Ammon's horn (tissue), 1 donor: ENCODE results near the gene MRTFA.
A peak's percentile ranks its signal among the peaks of the same experiment; 100 is the strongest.

ENCODE experiments used
- DNase-seq: peaks from one replicate; pipeline ENCODE4 v3.0.0-alpha.2; 2016; ENCODE audit warnings: low spot score

MRTFA gene

GRCh38 chr22:40491990-40492631 lies 144.4 kb downstream of the MRTFA start:
- DNase-seq, result peak; percentile 88

DNA sequence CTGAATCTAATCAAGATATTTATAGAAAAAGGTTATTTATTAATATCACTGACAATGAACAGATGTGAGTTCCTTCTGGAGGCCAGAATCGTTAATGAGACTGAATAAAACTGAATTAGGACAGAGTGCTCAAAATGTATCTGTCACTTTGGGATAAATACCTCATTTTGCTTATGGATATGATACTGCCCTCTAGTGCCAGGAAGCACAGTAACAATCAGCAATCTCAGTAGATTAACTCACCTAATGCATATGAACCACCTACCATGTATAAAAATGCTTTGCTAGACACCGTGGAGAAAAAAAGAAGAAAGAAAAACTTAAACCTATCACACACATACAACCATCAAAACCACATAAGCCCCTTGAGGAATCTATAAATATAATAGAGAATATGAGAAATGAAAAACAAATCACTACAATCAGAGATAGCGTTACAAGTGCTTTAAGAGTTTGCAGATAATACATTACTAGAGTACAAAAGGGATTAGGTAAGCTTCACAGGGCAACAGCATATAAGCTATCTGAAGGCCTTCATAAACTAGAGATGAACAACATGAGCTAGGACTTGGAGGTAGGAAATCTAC lies 148.8 kb downstream of the MRTFA start:
- DNase-seq, result peak; percentile 54

GRCh38 chr22:40486962-40487602 lies 149.4 kb downstream of the MRTFA start:
- DNase-seq, result no peak

GRCh38 chr22:40485813-40486667 lies 150.5 kb downstream of the MRTFA start:
- no peak for DNase-seq

DNA sequence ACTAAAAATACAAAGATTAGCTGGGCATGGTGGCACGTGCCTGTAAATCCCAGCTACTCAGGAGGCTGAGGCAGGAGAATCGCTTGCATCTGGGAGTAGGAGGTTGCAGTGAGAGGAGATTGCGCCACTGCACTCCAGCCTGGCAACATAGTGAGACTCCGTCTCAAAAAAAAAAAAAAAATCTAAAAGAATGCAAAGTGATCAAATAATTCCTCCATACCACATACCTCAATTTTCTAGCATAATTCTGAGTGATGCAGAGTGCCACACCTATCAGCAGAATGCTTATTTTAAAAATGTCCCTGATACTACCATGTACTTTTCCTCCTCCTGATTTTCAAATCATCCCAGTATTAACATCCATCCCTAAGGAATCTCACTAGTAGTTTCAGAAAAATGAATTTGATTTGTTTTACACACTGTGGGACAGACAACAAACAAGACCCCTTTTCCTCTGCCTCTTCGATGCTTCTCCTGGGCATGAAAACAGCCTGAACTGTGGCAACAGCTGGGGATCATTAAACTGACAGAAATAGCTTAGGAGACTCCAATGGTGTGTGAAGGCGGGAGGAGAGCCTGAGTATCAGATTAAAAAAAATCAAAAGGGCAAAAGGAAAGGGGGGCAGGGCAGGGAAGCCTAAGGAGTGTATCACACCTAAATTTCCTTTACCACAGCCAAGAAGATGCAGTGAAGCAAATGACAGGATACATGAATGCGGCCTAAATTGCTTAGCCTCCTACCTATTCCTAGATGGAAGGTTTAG lies 151.4 kb downstream of the MRTFA start:
- no peak for DNase-seq

GRCh38 chr22:40482886-40483285 lies 153.6 kb downstream of the MRTFA start:
- no peak for DNase-seq

DNA sequence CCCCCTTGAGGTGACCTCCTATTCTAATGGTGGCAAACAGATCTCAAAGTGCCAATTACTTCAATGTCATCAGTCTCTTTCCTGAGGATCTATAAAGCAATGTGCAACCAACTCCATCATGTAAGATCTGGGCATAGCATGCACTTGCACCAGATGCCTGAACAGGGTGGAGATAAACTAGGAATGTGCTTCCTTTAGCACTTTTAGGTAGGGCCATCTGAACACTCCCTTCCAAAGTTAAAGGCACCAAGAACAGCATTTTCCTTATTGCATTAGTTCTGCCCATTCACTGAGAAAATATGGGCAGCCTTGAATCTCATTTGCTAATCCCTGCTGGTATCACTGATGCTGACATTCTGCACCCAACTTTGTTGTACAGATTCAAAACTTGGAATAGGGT lies 154.1 kb downstream of the MRTFA start:
- no peak for DNase-seq

DNA sequence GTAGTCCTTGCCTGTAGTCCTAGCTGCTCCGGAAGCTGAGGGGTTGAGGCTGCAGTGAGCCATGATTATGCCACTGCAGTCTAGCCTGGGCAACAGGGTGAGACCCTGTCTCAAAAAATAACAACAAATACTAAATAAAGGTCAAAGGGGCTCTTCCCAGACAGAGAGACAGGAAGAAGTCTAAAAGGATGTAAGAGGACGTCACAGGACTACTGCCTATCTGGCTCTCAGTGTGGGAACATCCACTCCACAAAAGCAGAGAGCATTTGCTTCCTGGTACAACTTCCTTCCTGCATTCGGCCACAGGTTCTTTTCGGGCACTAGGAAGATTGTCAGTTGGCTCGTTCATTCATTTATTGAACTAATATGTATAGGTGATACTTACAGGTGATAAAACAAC lies 155.5 kb downstream of the MRTFA start:
- no peak for DNase-seq

- no peak for DNase-seq
Observed at GRCh38 chr22:40479887-40480538, 156.5 kb downstream of the MRTFA start.

- no peak for DNase-seq
Observed at GRCh38 chr22:40479126-40479800, 157.3 kb downstream of the MRTFA start.

DNA sequence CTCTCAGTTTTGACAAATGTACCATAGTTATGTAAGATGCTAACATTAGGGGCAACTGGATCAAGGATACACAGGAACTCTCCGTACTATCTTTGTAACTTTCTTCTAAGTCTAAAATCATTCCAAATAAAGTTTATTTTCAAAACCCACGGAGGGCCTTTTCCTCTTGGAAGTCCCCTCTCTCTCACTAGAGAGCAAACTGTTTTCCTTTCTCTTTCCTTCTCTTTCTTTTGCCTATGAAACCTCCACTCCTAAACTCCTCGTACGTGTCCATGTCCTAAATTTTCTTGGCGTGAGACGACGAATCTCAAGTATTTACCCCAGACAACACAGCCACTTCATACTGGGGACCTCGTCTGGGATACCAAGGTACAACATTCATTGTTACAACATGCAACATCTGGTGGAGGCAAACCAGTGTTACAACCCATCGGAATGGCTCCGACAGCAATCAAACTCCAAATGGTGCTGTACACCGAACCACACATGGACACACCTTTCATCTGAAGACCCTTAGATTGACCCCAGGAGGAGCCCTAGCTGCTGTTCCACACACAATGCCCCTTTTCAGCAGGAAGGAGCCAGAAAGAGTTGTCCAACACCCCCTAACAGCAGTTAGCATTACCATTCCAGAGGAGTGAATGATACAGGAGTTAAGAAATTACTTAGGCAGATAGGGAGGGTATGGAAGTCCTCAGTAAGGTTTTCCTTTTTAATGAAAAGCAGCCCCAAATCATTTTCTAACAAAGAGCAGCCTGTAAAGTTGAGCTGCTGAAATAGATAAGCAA lies 158.0 kb downstream of the MRTFA start:
- DNase-seq, result no peak

DNA sequence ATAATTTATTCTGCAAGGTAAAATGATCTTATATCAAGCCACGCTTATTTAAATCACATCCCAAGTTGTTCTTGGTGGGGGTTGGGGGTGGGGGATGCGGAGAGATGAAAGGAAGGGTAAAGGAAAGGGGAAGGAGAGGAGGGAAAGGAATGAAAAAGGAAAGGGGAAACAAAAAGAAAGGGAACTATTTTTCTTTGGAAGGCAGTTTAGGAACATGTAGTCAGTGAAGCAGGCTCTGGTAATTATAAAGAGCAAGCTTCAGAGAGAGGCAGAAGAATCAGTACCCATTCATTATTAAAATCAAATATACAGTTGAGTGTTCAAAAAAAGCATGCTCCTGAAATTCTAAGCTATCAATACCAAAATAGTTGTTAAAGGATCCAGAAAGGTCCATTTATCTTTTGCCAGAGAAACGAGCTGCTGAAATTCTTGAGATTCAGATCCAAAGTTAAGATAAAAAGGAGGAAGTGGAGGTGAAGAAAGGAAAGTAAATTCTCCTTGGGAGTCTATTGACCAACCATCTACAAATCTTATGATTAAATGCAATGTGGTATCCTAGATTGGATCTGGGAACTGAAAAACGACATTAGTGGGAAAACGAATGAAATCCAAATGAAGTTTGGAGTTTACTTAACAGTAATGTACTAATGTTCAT lies 158.7 kb downstream of the MRTFA start:
- no peak for DNase-seq

- no peak for DNase-seq
Observed at GRCh38 chr22:40476341-40476740, 160.2 kb downstream of the MRTFA start.

- DNase-seq, result no peak
Observed at GRCh38 chr22:40473703-40474102, 162.8 kb downstream of the MRTFA start.

- no peak for DNase-seq
Observed at GRCh38 chr22:40472579-40472978, 163.9 kb downstream of the MRTFA start.

DNA sequence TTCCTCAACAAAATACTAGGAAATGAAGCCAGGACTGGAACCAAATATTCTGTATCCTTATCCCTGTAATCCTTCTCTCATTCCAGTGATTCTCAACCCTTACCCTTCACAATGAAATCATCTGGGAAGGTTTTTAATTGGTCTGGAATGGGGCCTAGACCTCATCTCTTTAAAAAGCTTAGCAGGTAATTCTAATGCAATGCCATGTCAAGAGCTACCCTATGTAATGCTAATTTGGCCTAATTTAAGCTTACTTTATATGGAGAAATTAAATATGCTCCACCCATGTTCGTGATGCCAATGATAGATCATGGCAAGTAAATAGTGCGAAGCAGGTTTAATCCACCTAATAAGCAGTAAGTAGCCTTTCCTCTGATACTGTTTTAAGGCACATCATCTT lies 164.5 kb downstream of the MRTFA start:
- no peak for DNase-seq

DNA sequence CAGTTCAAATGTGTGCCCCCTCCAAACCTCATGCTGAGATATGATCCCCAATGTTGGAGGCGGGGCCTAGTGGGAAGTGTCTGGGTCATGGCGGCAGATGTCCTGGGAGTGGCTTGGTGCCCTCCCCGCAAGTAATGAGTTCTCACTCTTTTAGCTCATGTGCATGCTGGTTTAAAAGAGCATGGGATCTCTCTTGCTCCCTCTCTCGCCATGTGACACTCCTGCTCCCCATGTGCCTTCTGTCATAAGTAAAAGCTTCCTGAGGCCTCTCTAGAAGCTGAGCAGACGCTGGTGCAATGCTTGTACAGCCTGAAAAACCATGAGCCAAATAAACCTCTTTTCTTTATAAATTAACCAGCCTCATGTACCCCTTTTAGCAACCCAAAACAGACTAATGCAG lies 167.3 kb downstream of the MRTFA start:
- DNase-seq, result no peak

DNA sequence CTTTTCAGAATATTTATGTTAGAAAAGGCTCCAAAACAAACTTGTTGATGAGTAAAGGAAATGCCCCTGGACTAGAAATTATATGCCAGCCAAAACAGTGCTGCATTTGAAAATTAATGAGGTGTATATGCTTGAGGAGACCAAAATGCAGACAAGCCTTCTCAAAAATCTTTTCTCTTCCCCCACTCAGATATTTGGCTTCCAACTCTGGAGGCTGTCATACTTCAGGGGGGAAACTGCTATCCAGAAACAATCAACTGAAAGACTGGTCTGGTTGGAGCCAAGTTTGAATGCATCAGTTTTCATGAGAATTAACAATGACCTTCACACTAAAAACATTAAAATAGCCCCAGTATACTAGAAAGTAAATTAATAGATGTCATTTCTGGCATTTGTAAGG lies 167.9 kb downstream of the MRTFA start:
- no peak for DNase-seq

- DNase-seq, result no peak
Observed at GRCh38 chr22:40466976-40467375, 169.5 kb downstream of the MRTFA start.

DNA sequence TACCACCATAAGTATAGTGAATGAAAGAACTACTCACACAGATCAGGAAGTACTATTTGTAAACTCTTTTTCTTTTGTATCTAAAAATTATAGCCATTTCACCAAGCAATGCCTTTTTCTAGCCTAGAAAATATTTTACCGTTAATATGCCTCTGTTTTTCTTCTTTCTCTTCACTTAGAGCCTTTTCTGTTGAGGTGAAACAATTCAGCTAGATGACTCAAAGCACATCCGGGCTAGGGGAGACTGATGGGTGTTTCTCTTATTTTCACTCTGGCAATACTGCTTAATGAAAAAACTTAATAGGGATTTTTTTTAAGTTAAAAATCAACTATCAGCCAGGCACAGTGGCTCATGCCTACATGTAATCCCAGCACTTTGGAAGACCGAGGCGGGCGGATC lies 172.8 kb downstream of the MRTFA start:
- no peak for DNase-seq
